HPDE6-E6E7 (cell line): ENCODE results near the gene PDS5A.
A peak's percentile ranks its signal among the peaks of the same experiment; 100 is the strongest.
"Not testable (repeated sequence)": the region's sequence is repeated elsewhere in the genome, so short reads cannot be mapped to it uniquely, and the experiment has no call there.

Experiments used
- DNase-seq: peaks from one replicate; pipeline ENCODE4 v3.0.0; 2011; ENCODE audit warnings: missing footprints; ENCODE audit errors: extremely low spot score

PDS5A gene

GRCh38 chr4:39977489-39978377 lies at the start of gene PDS5A:
PDS5A (minus strand) TSS chr4:39977911; CDS start chr4:39976577, 1,334 bp downstream.
- DNase-seq, result peak; percentile 95

- not testable (repeated sequence) for DNase-seq
Observed at GRCh38 chr4:40024049-40024448, 46.3 kb upstream of the PDS5A start.

- not testable (repeated sequence) for DNase-seq
Observed at GRCh38 chr4:40021116-40021515, 43.4 kb upstream of the PDS5A start.

- no peak for DNase-seq
Observed at GRCh38 chr4:40020221-40020620, 42.5 kb upstream of the PDS5A start.

GRCh38 chr4:40016007-40016406 lies 38.3 kb upstream of the PDS5A start:
- no peak for DNase-seq

GRCh38 chr4:40003986-40004385 lies 26.3 kb upstream of the PDS5A start:
- DNase-seq, result no peak

GRCh38 chr4:40000711-40001110 lies 23.0 kb upstream of the PDS5A start:
- no peak for DNase-seq

GRCh38 chr4:39998659-39999345 lies 21.1 kb upstream of the PDS5A start:
- DNase-seq, result no peak

- no peak for DNase-seq
Observed at GRCh38 chr4:39996811-39997210, 19.1 kb upstream of the PDS5A start.

GRCh38 chr4:39994406-39994805 lies 16.7 kb upstream of the PDS5A start:
- DNase-seq, result no peak

- not testable (repeated sequence) for DNase-seq
Observed at GRCh38 chr4:39989381-39989780, 11.7 kb upstream of the PDS5A start.

- DNase-seq, result no peak
Observed at GRCh38 chr4:39987485-39987884, 9.8 kb upstream of the PDS5A start.

GRCh38 chr4:39978904-39979303 lies 1.2 kb upstream of the PDS5A start:
- DNase-seq, result no peak

GRCh38 chr4:39978378-39978775 lies 666 bp upstream of the PDS5A start:
- DNase-seq, result no peak

- peak; percentile 8 for DNase-seq
Observed at GRCh38 chr4:39976945-39977488, 694 bp downstream of the PDS5A start.

- DNase-seq, result peak; percentile 54
Observed at GRCh38 chr4:39976141-39976944, 1.4 kb downstream of the PDS5A start.

GRCh38 chr4:39975488-39976089 lies 2.1 kb downstream of the PDS5A start:
- DNase-seq, result no peak

GRCh38 chr4:39973052-39973451 lies 4.7 kb downstream of the PDS5A start:
- DNase-seq, result not testable (repeated sequence)

- DNase-seq, result no peak
Observed at GRCh38 chr4:39970671-39971640, 6.8 kb downstream of the PDS5A start.

GRCh38 chr4:39963656-39964055 lies 14.1 kb downstream of the PDS5A start:
- no peak for DNase-seq
